B cell (primary cell): Measurements from ENCODE around the gene HECA. TPM values are rescaled to one million over a fixed set of nuclear protein-coding genes. Genes with fewer than 3 reads are reported as not detected.

ENCODE experiments used
- ATAC-seq: fragments of 200-7000 bp; cut with Tn5 transposase; one replicate; pipeline ENCODE4 v1.10.0; 2021; ENCODE audit warnings: low read depth, mild to moderate bottlenecking, moderate number of reproducible peaks, moderate library complexity
- CTCF ChIA-PET: fragments of 350-600 bp; sonication (Branson Sonifier 250); formaldehyde crosslinking; loops from one replicate; lab custom pipeline; 2021; ENCODE audit warnings: antibody characterized with exemption, inconsistent platforms; lab: Charles Lee
- POLR2A ChIA-PET: fragments of 350-600 bp; sonication (Branson Sonifier 250); formaldehyde crosslinking; loops from one replicate; lab custom pipeline; 2021; ENCODE audit warnings: antibody characterized with exemption; lab: Charles Lee
- DNase-seq: peaks from one replicate; pipeline ENCODE4 v3.0.0; 2013
- H2AFZ ChIP-seq: 2 replicates; pipeline ENCODE4 v1.6.1; 2012; ENCODE audit warnings: mild to moderate bottlenecking, low read depth, low read length; ENCODE audit not compliant: insufficient read depth, poor library complexity, severe bottlenecking
- H3K27ac ChIP-seq, 2 donors: 1 replicate in 1 of 2; 2 replicates in 1 of 2; pipeline ENCODE4 v1.5.1; 2012 to 2013; ENCODE audit warnings: low read length in 2 of 2, mild to moderate bottlenecking in 2 of 2, moderate library complexity in 1 of 2
- H3K27me3 ChIP-seq, 4 experiments: fragments of 200-600 bp in 1 of 4; sonication (generic) in 1 of 4; replicated peaks in 1 of 4; 1 replicate in 2 of 4; 2 replicates in 2 of 4; pipeline versions ENCODE4 v1.6.1 to v1.7.0; 2013 to 2016; ENCODE audit warnings: low read length in 3 of 4, mild to moderate bottlenecking in 2 of 4, mixed read lengths in 1 of 4, moderate library complexity in 1 of 4; ENCODE audit not compliant: insufficient read depth in 4 of 4, control insufficient read depth in 3 of 4; ENCODE audit errors: control extremely low read depth in 1 of 4
- H3K36me3 ChIP-seq, 2 experiments: replicated peaks in 1 of 2; 1 replicate in 1 of 2; 2 replicates in 1 of 2; pipeline versions ENCODE4 v1.6.1 to v1.7.1; 2013; ENCODE audit warnings: low read length in 1 of 2; ENCODE audit not compliant: insufficient read depth in 2 of 2, control insufficient read depth in 1 of 2; ENCODE audit errors: control extremely low read depth in 1 of 2, extremely low read depth in 1 of 2
- H3K4me1 ChIP-seq, 2 donors: fragments of 200-600 bp in 1 of 2; sonication (generic) in 1 of 2; 1 replicate in 1 of 2; 2 replicates in 1 of 2; pipeline versions ENCODE4 v1.5.1 to v1.6.1; 2013 to 2017; ENCODE audit warnings: low read length in 2 of 2; ENCODE audit not compliant: control insufficient read depth in 2 of 2, insufficient read depth in 2 of 2
- H3K4me2 ChIP-seq: replicated peaks from 2 replicates; pipeline ENCODE3; 2012; ENCODE audit warnings: mild to moderate bottlenecking, low read depth, low read length; ENCODE audit not compliant: poor library complexity, severe bottlenecking
- H3K4me3 ChIP-seq, 5 experiments: fragments of 200-600 bp in 1 of 5; sonication (generic) in 1 of 5; 1 replicate in 3 of 5; 2 replicates in 2 of 5; pipeline versions ENCODE4 v1.5.1 to v1.7.0; 2011 to 2016; ENCODE audit warnings: low read length in 4 of 5, mild to moderate bottlenecking in 4 of 5, low read depth in 2 of 5, control low read depth in 1 of 5, moderate library complexity in 1 of 5; ENCODE audit not compliant: insufficient read depth in 1 of 5; ENCODE audit errors: control extremely low read depth in 1 of 5, extremely low read depth in 1 of 5
- H3K79me2 ChIP-seq: fragments of 200-600 bp; sonication (generic); one replicate; pipeline ENCODE4 v1.6.0; 2016; ENCODE audit warnings: low read length; ENCODE audit not compliant: control insufficient read depth, insufficient read depth
- H3K9ac ChIP-seq: fragments of 200-600 bp; sonication (generic); 2 replicates; pipeline ENCODE4 v1.6.1; 2017; ENCODE audit warnings: mild to moderate bottlenecking, low read length, moderate library complexity
- H3K9me3 ChIP-seq, 3 donors: one replicate each; pipeline versions ENCODE4 v1.6.1 to v1.7.1; 2013; ENCODE audit warnings: low read length in 2 of 3; ENCODE audit not compliant: control insufficient read depth in 2 of 3, insufficient read depth in 1 of 3; ENCODE audit errors: control extremely low read depth in 1 of 3
- H4K20me1 ChIP-seq: 2 replicates; pipeline ENCODE4 v1.6.0; 2012; ENCODE audit warnings: mild to moderate bottlenecking, low read length; ENCODE audit not compliant: insufficient read depth, control insufficient read depth, poor library complexity, severe bottlenecking
- H3K27ac Mint-ChIP-seq: one replicate; pipeline ENCODE4 v1.8.0; 2021; ENCODE audit warnings: mixed read lengths
- H3K27me3 Mint-ChIP-seq: one replicate; pipeline ENCODE4 v1.8.0; 2021; ENCODE audit warnings: mixed read lengths
- H3K4me1 Mint-ChIP-seq: one replicate; pipeline ENCODE4 v1.8.0; 2021; ENCODE audit warnings: mixed read lengths
- H3K4me3 Mint-ChIP-seq: one replicate; pipeline ENCODE4 v1.8.0; 2021; ENCODE audit warnings: mixed read lengths
- H3K9me3 Mint-ChIP-seq: one replicate; pipeline ENCODE4 v1.8.0; 2022; ENCODE audit warnings: mixed read lengths; ENCODE audit not compliant: insufficient read depth
- CTCF ChIP-seq: fragments of 200-600 bp; IDR thresholded peaks from one replicate; pipeline ENCODE4 v1.8.0; 2022; ENCODE audit warnings: antibody characterized with exemption, mild to moderate bottlenecking
- EZH2 ChIP-seq: IDR thresholded peaks from 2 replicates; pipeline ENCODE4 v1.6.1; 2012; ENCODE audit warnings: borderline replicate concordance, low read depth, mild to moderate bottlenecking, moderate library complexity, low read length; ENCODE audit not compliant: insufficient read depth, poor library complexity, severe bottlenecking
- WGBS: methylation state at CpG from one replicate; pipeline ENCODE4 v1.1.5; 2013; ENCODE audit warnings: missing lambda C conversion rate; ENCODE audit not compliant: insufficient coverage; 5-methylcytosine and 5-hydroxymethylcytosine counted together
- intact Hi-C: fragments of 100-400 bp; cut with micrococcal nuclease; formaldehyde crosslinking; loops from one replicate; pipeline ENCODE4 v1.10.0; 2022
- polyA plus RNA-seq: library from polyadenylated mRNA; depleted of rRNA; stranded (reverse); fragments of >200 nt; gene quantifications from 2 replicates; pipeline ENCODE4 v1.2.3, GENCODE V29; 2012
- total RNA-seq, 2 donors: library from RNA; stranded (reverse); fragments of 120-200 nt in 1 of 2; gene quantifications; 1 replicate in 1 of 2; 2 replicates in 1 of 2; pipeline versions ENCODE4 v1.2.3 to v1.2.4, GENCODE V29; 2013 to 2022

HECA gene
- total and polyA plus RNA-seq, 2 donors (not counting 1 experiment from before 2014, with no cell fraction given), result 19.2 to 50.4 TPM

- ChIA-PET POLR2A (no interaction called here), CTCF (interaction anchor here (0.5 to 4.7 kb wide), 4 partner anchors 92 to 248 kb away, joined by 3 to 66 read pairs (median 4); partner anchors contain the start of gene CITED2)
- no peaks in the 10 kb centered on the region for H3K27me3 ChIP-seq
- ATAC-seq (no peak), DNase-seq (no peak)
- 92% methylated on average over 4 of the region's 4 CpGs for WGBS
- intact Hi-C loops, result no loop called here
- H3K4me2 ChIP-seq, result no peak overlapping the region
- Mint-ChIP-seq H3K4me1 (peaks cover 52% of the 10 kb centered on the region), H3K4me3 (no peak overlapping the region), H3K27me3 (no peaks in the 10 kb centered on the region), H3K27ac (peak overlapping the region; percentile 22), H3K9me3 (peaks cover 2% of the 10 kb centered on the region)
- H3K27ac ChIP-seq, result no peak overlapping the region
- no peaks in the 10 kb centered on the region for H3K9me3 ChIP-seq
- no peak overlapping the region for H3K9ac ChIP-seq
- no peak overlapping the region for H3K4me3 ChIP-seq
- no peak overlapping the region for H2AFZ ChIP-seq
- H3K4me1 ChIP-seq, result peaks cover 30 to 34% of the 10 kb centered on the region in 2 donors
- no peak for TF ChIP-seq EZH2
- no peak for TF ChIP-seq CTCF
- H3K79me2 ChIP-seq, result peaks cover 6% of the 10 kb centered on the region
- no peaks in the 10 kb centered on the region for H3K36me3 ChIP-seq
- no peaks in the 10 kb centered on the region for H4K20me1 ChIP-seq
Measured at GRCh38 chr6:139126931-139127330, 7.9 kb upstream of the HECA start.

GRCh38 chr6:139129284-139129683 is 5.6 kb upstream of the HECA start:
- Histone ChIP-seq H3K27ac (no peak overlapping the region), H3K4me1 (peaks cover 53 to 54% of the 10 kb centered on the region in 2 donors), H3K36me3 (no peaks in the 10 kb centered on the region), H3K4me2 (no peak overlapping the region), H3K9ac (no peak overlapping the region), H3K4me3 (no peak overlapping the region), H3K27me3 (no peaks in the 10 kb centered on the region), H3K79me2 (peaks cover 6% of the 10 kb centered on the region), H4K20me1 (no peaks in the 10 kb centered on the region), H2AFZ (no peak overlapping the region), H3K9me3 (peaks cover 0 to 4% (median 0%) of the 10 kb centered on the region in 3 donors)
- Mint-ChIP-seq H3K27me3 (no peaks in the 10 kb centered on the region), H3K4me1 (peaks cover 59% of the 10 kb centered on the region), H3K9me3 (peaks cover 2% of the 10 kb centered on the region), H3K27ac (no peak overlapping the region), H3K4me3 (no peak overlapping the region)
- POLR2A ChIA-PET, result interaction anchor here (1.0 kb wide), 1 partner anchor 246 kb away, joined by 4 read pairs; no protein-coding TSS in a partner anchor
- 100% methylated on average over 1 of the region's 1 CpG for WGBS
- intact Hi-C loops, result no loop called here
- ATAC-seq (no peak), DNase-seq (no peak)
- TF ChIP-seq EZH2 (no peak), CTCF (no peak)
- CTCF ChIA-PET, result interaction anchor here (0.8 to 1.5 kb wide), 3 partner anchors 90 to 244 kb away, joined by 3 to 5 read pairs (median 4); no protein-coding TSS in a partner anchor
